Neuron (in vitro differentiated cells): ENCODE data around the gene ATP4B.
"Not testable (repeated sequence)": the region's sequence is repeated elsewhere in the genome, so short reads cannot be mapped to it uniquely, and the experiment has no call there.

Source experiments
- H2AFZ ChIP-seq: one replicate; pipeline ENCODE4 v1.6.1; 2013; ENCODE audit warnings: low read depth, mild to moderate bottlenecking, inconsistent platforms, low read length, moderate library complexity
- H3K27me3 ChIP-seq: one replicate; pipeline ENCODE4 v1.6.1; 2013; ENCODE audit warnings: low read length; ENCODE audit not compliant: insufficient read depth
- H3K36me3 ChIP-seq: one replicate; pipeline ENCODE4 v1.6.1; 2013; ENCODE audit warnings: low read length; ENCODE audit not compliant: insufficient read depth
- H3K4me1 ChIP-seq: one replicate; pipeline ENCODE4 v1.6.1; 2013; ENCODE audit warnings: low read length; ENCODE audit not compliant: insufficient read depth
- H3K4me3 ChIP-seq: 2 replicates; pipeline ENCODE4 v1.5.1; 2013; ENCODE audit warnings: mild to moderate bottlenecking, low read length, moderate library complexity
- H3K9me3 ChIP-seq: one replicate; pipeline ENCODE4 v1.6.1; 2013; ENCODE audit warnings: low read length

Gene ATP4B

DNA sequence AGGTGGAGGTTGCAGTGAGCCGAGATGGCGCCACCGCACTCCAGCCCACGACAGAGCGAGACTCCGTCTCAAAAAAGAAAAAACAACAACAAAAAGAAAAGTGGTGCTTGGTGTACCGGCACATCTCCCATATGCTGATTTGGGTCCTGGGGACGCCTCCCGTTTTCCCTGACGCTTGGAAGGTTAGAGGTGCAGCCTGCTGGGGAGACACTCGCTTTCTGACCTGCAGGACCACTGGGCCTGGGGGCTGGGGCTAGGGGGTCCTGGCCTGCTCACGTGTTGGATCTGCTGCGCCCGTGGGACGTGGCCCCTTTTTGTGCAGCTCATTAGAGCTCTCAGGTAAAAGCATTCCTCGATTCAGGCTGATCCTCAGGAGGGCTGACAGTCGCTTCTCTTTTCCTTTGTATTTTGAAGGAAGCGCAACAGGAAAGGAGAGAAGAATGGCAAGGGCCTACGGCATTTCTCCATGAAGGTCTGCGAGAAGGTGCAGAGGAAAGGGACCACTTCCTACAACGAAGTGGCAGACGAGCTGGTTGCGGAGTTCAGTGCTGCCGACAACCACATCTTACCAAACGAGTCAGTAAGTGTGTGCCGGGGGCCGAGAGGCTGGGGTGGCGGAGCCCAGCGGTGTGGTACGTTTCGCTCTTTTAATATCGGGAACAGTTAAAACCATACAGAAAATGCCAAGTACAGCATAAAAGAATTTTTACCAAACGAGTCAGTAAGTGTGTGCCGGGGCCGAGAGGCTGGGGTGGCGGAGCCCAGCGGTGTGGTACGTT is 25.1 kb downstream of the ATP4B start:
- Histone ChIP-seq H3K36me3 (peaks cover 81% of the 10 kb centered on the region), H2AFZ (no peak overlapping the region), H3K9me3 (peaks cover 3% of the 10 kb centered on the region), H3K4me1 (no peaks in the 10 kb centered on the region), H3K27me3 (no peaks in the 10 kb centered on the region), H3K4me3 (no peak overlapping the region)

DNA sequence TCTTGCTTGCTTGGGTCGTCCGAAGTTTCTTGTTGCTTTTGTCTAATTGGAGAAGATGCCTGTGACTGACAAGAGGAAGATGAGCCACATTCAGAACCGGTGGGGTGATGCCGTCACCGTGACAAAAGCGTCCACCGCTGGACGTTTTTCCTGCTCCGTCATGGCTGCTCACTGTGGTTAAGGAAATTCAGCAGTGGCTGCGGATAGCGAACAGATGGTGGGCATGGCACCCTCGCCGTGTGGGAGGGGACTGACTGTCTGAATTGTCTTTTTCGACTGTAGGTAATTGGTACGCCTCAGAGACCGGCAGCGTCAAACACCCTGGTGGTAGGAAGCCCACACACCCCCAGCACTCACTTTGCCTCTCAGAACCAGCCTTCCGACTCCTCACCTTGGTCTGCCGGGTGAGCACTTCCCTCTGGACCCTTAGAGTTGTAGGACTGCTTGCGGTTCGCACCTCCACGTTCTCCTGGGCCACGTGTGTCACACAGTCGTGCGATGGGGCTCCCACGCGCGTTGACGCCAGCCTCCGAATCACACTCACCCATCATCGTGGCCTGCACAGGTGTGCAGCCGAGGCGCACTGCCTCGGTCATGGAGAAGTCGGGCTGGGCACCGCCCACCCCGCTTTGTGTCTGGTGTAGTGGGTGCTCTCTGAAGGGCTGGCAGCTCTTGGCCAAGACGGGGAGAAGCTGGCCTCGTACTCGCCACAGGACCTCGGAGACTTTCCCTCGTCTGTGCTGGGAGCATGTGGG is 26.5 kb downstream of the ATP4B start:
- Histone ChIP-seq H3K4me1 (no peaks in the 10 kb centered on the region), H3K27me3 (no peaks in the 10 kb centered on the region), H2AFZ (no peak overlapping the region), H3K36me3 (peaks cover 76% of the 10 kb centered on the region), H3K9me3 (no peaks in the 10 kb centered on the region), H3K4me3 (no peak overlapping the region)

DNA sequence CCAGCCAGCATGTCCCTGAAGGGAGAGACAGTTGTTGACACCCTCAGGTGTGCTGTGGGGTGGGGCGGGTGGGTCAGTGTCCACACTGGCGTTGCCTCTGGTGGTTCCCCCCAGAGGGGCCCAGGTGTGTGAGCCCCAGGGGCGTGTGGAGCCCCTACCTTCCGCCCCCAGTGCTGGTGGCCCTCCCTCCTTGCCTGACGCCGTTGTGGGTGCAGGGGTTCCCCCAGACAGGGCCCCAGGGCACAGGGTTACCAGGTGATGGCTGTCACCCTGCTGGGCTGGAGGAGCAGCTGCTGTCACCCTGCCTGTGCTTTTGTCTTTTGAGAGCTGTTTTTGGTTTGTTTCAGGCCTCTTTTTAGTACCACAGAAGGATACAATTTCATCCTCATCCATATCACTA is 27.2 kb downstream of the ATP4B start:
- H3K4me3 ChIP-seq = no peak overlapping the region
- no peaks in the 10 kb centered on the region for H3K4me1 ChIP-seq
- H3K27me3 ChIP-seq = no peaks in the 10 kb centered on the region
- no peak overlapping the region for H2AFZ ChIP-seq
- no peaks in the 10 kb centered on the region for H3K9me3 ChIP-seq
- H3K36me3 ChIP-seq = peaks cover 68% of the 10 kb centered on the region

DNA sequence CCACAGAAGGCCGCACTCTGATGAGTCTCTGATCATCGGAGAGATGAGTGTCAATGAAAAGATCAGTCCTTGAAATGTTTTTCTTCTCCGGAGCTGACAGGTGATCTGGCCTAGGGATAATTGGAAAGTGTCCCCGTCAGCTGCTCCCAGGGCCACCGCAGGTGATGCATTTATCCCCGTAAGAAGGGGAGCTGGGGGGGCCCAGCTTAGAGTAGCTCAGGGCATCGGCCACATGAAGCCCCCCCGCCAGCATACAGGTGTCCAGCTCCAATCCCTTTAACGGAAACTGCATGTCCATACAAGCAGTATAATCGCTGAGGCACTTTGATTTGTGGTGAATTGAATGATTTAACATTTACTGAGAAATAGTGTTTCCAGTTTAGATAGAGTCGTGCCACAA is 27.7 kb downstream of the ATP4B start:
- Histone ChIP-seq H3K9me3 (no peaks in the 10 kb centered on the region), H3K4me1 (no peaks in the 10 kb centered on the region), H3K27me3 (no peaks in the 10 kb centered on the region), H2AFZ (no peak overlapping the region), H3K4me3 (no peak overlapping the region), H3K36me3 (peaks cover 63% of the 10 kb centered on the region)

DNA sequence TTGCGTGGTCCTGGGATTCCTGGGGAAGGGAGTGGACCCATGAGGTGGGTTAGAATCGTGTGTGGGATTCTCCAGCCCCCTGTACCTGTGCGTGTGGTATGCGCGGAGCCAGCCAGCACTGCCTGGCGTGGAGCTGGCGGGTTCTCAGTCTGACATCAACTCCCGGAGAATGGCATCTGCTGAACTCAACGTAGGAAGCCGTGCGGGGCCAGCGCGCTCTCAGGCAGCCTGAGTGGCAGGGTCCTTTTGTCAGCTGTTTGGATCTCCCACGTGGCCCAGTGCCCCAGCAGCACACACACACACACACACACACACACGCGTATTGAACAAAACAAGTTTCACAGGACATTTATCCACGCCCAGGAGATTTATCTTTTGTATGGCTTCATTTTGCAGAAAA is 28.1 kb downstream of the ATP4B start:
- H2AFZ ChIP-seq = no peak overlapping the region
- H3K4me1 ChIP-seq = no peaks in the 10 kb centered on the region
- H3K9me3 ChIP-seq = no peaks in the 10 kb centered on the region
- H3K4me3 ChIP-seq = no peak overlapping the region
- H3K27me3 ChIP-seq = no peaks in the 10 kb centered on the region
- peaks cover 59% of the 10 kb centered on the region for H3K36me3 ChIP-seq

DNA sequence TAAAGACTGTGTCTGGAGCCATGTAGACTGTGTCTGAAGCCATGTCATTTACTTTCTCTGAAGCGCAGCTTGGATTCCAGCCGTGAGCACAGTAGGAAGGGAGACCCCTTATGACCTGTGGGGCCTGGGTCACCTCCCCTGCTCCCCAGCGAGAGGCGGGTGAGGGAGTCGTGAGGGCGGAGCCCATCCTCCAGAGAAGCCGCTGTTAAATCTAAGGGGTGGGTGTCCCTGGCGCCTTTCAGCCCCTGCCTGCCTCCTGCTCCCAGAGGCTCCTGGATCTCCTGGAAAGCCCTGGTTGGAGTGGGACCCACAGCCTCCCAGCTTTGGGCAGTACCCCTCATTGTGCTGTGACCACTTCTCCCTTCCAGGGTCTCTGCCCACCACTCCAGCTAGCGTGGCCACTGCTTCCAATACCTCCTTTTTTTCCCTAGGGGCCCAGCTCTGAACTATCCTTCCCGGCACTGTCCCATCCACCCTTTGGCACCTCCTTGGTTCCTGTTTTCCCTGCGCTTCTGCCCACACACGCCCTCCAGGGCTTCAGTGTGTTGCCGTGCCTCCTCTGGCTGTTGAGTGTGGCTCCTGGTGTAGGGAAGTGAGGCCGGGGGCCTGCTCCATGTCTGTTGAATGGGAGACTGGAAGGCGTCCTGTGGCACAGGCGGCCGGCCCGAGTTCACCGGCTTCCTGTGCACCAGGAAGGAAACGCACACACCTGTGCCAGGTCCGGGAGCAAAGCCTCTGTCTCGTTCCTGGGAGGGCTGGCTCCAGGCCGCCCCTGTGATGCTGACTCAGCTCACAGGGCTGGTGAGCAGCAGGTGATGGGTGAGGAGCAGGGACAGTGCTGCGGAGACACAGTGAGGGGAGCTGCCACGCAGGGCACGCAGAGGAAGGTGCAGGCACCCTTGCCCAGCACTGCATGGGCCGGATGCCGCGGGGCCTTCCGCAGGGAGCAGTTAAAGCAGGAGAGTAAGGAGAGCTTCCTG is 29.4 kb downstream of the ATP4B start:
- H3K4me3 ChIP-seq = no peak overlapping the region
- no peaks in the 10 kb centered on the region for H3K4me1 ChIP-seq
- H3K9me3 ChIP-seq = peaks cover 2% of the 10 kb centered on the region
- H2AFZ ChIP-seq = no peak overlapping the region
- peaks cover 57% of the 10 kb centered on the region for H3K36me3 ChIP-seq
- no peaks in the 10 kb centered on the region for H3K27me3 ChIP-seq

DNA sequence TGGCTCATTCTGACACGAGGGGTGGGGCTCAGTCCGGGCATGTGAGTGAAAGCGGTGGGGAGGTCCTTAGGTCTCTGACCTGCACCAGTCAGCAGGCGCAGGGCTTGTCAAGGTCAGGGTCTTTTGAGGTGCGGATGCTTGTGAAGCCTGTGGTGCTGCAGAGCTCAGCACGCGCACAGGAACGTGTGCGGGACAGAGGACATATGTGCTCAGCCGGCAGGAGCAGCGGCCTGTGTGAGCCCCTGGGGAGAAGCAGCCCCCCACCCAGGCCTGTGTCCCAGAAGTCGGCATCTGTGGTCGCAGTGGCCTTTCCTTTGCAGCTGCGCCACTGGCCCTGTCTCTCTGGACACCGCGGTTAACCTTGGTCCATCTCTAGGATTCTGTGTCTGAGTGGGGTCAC is 30.9 kb downstream of the ATP4B start:
- H3K27me3 ChIP-seq = no peaks in the 10 kb centered on the region
- peaks cover 7% of the 10 kb centered on the region for H3K9me3 ChIP-seq
- peaks cover 55% of the 10 kb centered on the region for H3K36me3 ChIP-seq

DNA sequence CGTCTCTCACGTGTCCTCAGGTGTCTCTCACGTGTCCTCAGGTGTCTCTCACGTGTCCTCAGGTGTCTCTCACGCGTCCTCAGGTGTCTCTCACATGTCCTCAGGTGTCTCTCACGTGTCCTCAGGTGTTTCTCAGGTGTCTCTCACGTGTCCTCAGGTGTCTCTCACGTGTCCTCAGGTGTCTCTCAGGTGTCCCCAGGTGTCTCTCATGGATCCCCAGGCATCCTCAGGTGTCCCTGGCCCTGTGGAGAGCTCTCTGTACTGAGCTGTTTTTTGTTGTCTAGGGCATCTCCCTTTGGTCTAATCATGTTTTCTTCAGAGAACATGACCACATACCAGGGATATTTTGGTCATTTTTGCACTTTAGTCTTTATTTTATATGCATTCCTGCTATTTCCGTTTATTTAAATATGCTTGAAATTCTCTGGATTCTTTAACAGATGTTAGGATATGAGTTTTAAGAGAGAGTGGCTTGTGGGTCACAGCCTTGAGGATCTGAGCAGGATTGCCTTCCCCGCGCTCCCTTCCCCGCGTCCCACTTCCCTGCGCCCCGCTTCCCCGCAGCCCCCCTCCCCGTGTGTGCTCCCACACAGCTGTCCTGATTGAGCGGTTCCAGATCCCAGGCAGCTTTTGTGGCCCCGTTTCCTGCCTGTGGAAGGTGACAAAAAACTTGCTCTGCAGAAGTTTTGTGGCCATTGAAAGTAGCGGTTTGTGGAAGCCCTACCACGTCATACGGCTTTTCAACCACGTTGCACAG is 31.9 kb downstream of the ATP4B start:
- Histone ChIP-seq H2AFZ (no peak overlapping the region), H3K36me3 (peaks cover 45% of the 10 kb centered on the region), H3K4me1 (no peaks in the 10 kb centered on the region), H3K27me3 (no peaks in the 10 kb centered on the region), H3K4me3 (no peak overlapping the region), H3K9me3 (peaks cover 7% of the 10 kb centered on the region)

More for the DNA sequence above, 30.9 kb downstream of the ATP4B start:
- Histone ChIP-seq H3K4me1 (no peaks in the 10 kb centered on the region), H2AFZ (no peak overlapping the region), H3K4me3 (no peak overlapping the region)

DNA sequence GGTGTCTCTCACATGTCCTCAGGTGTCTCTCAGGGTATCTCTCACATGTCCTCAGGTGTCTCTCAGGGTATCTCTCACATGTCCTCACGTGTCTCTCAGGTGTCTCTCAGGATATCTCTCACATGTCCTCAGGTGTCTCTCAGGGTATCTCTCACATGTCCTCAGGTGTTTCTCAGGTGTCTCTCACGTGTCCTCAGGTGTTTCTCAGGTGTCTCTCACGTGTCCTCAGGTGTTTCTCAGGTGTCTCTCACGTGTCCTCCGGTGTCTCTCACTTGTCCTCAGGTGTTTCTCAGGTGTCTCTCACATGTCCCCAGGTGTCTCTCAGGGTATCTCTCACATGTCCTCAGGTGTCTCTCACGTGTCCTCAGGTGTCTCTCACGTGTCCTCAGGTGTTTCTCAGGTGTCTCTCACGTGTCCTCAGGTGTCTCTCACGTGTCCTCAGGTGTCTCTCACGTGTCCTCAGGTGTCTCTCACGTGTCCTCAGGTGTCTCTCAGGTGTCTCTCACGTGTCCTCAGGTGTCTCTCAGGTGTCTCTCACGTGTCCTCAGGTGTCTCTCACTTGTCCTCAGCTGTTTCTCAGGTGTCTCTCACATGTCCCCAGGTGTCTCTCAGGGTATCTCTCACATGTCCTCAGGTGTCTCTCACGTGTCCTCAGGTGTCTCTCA is 33.2 kb downstream of the ATP4B start:
- H3K27me3 ChIP-seq, H3K4me3 ChIP-seq, H3K9me3 ChIP-seq, H3K4me1 ChIP-seq, H2AFZ ChIP-seq: not testable (repeated sequence)
- H3K36me3 ChIP-seq = peaks cover 35% of the 10 kb centered on the region

DNA sequence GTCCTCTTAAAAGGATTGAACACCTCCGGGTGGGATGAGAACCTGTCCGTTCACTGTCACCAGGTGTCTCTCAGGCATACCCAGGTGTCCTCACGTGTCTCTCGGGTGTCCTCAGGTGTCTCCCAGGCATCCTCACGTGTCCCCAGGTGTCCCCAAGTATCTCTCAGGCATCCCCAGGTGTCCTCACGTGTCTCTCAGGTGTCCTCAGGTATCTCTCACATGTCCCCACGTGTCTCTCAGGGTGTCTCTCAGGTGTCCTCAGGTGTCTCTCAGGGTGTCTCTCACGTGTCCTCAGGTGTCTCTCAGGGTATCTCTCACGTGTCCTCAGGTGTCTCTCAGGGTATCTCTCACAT is 33.8 kb downstream of the ATP4B start:
- Histone ChIP-seq H3K36me3 (peaks cover 35% of the 10 kb centered on the region), H3K4me1 (no peaks in the 10 kb centered on the region), H2AFZ (no peak overlapping the region), H3K27me3 (no peaks in the 10 kb centered on the region), H3K9me3 (peaks cover 7% of the 10 kb centered on the region), H3K4me3 (no peak overlapping the region)

DNA sequence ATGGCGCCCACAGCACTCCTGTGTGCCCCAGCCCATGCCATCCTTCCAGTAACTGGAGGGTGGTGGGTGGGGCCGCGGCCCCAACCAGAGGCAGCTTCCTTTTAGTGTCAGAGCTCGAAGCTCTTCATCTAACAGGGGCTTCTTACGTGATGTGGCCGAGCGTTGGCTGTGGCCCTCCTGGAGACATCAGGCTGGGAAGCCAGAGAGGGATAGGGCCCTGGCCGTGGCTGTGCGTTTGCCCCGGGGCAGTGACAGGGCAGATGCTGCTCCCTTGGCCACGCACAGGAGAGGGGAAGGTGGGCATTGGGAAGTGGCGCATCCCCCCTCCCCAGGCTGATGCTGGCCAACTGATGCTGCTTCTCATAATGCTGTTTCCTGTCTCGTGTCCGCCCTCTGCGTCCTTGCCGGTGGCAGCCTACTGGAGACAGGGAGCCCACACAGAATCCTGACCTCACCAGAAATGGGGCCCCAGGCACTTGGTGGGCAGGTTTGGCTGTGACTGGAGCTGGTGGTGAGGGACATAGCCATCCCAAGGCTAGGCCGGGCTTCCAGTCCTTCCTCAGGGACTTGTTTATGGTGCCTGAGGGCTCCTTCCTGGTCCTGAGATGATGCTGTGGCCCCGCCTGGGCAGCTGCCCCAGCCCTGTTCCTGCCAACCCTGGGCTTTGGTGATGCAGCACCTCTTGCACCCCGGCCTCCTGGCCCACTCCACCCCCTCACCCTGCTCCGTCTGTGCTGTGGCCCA is 34.3 kb downstream of the ATP4B start:
- Histone ChIP-seq H3K36me3 (peaks cover 37% of the 10 kb centered on the region), H2AFZ (no peak overlapping the region), H3K4me3 (no peak overlapping the region), H3K27me3 (no peaks in the 10 kb centered on the region), H3K9me3 (peaks cover 7% of the 10 kb centered on the region), H3K4me1 (no peaks in the 10 kb centered on the region)
